LNCaP clone FGC (cell line): ENCODE data around the gene SMIM3.

Source experiments
- DNase-seq: peaks from one replicate; pipeline ENCODE4 v3.0.0-alpha.2; 2011; ENCODE audit warnings: low read depth
- H3K4me3 ChIP-seq: 2 replicates; pipeline ENCODE4 v1.5.1; 2011; ENCODE audit warnings: mild to moderate bottlenecking, low read depth, low read length, control low read depth
- TF ChIP-seq, protein P1 (sequence below): IDR thresholded peaks from 2 replicates; pipeline ENCODE4 v1.5.1; 2012; ENCODE audit warnings: mild to moderate bottlenecking; ENCODE audit not compliant: control insufficient read depth, insufficient read depth; ENCODE audit errors: extremely low read depth

The SMIM3 gene

DNA sequence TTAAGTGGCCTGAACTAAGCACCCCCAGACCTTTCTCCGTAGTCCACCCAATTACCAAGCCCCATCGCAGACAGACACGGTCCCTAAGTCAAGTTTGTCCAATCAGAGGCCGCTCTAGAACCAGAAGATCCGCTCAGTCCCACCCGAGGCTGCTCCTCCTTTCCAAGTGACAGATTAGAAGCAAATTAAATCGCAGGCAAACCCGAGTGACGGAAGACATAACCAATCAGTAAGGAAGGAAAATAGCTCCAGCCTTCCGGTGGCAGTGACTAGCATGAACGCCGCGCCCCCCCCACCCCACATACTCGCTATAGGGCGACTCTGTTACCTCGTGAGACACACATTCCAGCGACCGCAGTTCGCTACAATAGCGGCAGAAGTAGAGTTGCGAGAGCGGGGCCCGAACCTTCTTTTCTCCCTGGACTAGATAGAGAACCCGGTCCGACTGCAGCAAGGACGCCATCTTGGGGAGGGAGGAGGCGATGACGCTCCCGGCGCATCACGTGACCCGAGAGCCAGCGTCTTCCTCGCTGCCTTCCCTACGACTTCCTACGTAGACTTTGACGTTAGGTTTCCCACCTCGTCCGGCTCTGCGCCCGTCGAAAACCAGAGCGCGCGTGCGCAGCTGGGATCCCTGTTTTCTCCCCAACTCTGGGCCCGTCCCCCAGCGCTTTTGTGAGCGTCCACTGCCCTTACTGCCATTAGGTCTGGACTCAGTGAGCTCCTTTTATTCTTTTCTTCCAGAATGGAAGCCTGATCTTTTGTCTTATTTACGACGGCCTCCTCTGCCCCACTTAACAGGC lies 19.8 kb upstream of the SMIM3 start, which contains the start of gene DCTN4:
DCTN4 (minus strand) TSS at position 487 of the 803 bp plus-strand sequence; CDS start at position 463, 24 bp downstream.
- H3K4me3 ChIP-seq: peak within 1 kb of the TSS; percentile 74
- TF ChIP-seq, protein P1, sequence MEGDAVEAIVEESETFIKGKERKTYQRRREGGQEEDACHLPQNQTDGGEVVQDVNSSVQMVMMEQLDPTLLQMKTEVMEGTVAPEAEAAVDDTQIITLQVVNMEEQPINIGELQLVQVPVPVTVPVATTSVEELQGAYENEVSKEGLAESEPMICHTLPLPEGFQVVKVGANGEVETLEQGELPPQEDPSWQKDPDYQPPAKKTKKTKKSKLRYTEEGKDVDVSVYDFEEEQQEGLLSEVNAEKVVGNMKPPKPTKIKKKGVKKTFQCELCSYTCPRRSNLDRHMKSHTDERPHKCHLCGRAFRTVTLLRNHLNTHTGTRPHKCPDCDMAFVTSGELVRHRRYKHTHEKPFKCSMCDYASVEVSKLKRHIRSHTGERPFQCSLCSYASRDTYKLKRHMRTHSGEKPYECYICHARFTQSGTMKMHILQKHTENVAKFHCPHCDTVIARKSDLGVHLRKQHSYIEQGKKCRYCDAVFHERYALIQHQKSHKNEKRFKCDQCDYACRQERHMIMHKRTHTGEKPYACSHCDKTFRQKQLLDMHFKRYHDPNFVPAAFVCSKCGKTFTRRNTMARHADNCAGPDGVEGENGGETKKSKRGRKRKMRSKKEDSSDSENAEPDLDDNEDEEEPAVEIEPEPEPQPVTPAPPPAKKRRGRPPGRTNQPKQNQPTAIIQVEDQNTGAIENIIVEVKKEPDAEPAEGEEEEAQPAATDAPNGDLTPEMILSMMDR: no peak
- peak; percentile 98 for DNase-seq

DNA sequence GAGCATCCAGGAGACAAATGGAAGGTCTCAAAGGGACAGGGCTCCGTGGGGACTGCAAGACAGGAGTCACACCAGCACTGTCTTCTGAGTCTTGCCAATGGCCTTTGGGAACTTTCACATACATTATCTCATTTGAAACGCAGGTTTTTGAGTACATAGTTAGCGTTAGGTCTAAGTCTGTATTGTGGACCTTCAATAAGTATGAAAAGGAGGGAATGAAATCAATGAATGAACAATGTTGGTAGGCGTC lies 19.3 kb upstream of the SMIM3 start:
- no peak for DNase-seq
- TF ChIP-seq, protein P1: no peak
- H3K4me3 ChIP-seq: peak overlapping the region; percentile 74

DNA sequence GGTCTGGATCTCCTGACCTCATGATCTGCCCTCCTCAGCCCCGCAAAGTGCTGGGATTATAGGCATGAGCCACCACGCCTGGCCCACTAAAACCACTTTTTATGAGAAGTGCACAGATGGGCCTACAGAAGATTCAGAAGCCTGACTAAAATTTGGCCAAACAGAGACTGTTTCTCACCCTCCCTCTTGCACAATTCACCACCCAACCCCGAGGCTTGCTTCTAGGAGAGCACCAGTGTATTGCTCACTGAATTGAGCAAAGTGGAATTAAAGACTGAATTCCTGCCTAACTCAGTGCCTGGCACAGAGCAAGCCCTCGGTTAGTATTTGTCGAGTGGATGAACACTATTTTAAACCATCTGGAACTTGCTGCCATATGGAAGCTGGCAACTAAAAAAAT lies 16.3 kb upstream of the SMIM3 start:
- DNase-seq: no peak

DNA sequence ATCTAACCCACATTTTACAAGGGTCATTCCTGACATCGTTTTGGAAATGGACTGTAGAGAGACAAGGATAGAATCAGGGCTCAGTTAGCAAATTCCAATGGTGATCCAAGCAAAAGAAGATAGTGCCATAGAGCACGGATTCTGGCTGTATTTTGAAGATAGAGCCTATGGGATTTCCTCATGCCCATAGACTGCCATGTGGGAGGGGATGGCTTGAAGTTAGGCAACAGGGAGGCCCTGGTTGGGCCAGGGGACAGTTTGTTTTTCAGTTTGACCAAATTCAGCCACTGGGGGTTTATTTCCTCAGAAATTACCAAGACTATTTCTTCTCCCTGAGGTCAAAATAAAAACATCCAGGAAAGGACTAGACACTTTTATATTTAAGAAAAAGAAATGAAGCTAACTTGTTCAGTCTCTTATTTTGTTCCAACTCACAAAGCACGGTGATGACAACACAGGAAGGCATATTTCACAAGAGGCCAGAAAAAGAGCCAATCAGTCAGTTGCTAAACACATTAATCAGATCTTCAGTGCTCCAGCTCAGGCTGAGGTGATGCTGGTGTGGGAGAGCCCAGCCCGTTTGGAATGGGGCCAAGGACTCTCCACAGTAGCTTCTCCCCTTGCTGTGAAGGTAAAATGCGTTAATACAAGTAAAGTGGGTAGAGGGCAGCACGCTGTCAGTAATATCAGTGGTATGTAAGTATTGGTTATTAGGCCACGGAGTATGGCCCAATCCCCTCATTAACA lies 15.4 kb upstream of the SMIM3 start:
- DNase-seq: no peak
- TF ChIP-seq, protein P1: no peak

More for the DNA sequence above, 16.3 kb upstream of the SMIM3 start:
- TF ChIP-seq, protein P1: no peak
- no peak overlapping the region for H3K4me3 ChIP-seq

DNA sequence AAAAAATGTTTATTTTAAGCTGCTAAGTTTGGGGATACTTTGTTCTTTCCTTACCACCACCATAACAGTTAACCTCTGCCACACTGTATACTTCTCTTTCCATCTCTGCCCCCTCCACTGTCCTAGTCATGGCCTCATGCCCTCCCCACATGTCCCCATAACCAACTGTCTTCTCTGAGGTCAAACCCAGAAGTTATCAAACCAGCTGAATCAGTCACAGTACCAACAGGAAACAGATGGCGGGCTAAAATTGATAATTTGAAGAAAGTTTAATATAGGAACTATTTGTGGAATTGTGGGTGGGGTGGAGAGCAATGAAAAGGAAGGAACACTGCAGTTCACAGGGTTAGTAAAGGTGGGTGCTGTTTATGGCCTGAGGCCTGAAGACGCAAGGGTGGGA lies 14.0 kb upstream of the SMIM3 start:
- TF ChIP-seq, protein P1: no peak
- no peak for DNase-seq
- H3K4me3 ChIP-seq: no peak overlapping the region

More for the DNA sequence above, 15.4 kb upstream of the SMIM3 start:
- H3K4me3 ChIP-seq: no peak overlapping the region

DNA sequence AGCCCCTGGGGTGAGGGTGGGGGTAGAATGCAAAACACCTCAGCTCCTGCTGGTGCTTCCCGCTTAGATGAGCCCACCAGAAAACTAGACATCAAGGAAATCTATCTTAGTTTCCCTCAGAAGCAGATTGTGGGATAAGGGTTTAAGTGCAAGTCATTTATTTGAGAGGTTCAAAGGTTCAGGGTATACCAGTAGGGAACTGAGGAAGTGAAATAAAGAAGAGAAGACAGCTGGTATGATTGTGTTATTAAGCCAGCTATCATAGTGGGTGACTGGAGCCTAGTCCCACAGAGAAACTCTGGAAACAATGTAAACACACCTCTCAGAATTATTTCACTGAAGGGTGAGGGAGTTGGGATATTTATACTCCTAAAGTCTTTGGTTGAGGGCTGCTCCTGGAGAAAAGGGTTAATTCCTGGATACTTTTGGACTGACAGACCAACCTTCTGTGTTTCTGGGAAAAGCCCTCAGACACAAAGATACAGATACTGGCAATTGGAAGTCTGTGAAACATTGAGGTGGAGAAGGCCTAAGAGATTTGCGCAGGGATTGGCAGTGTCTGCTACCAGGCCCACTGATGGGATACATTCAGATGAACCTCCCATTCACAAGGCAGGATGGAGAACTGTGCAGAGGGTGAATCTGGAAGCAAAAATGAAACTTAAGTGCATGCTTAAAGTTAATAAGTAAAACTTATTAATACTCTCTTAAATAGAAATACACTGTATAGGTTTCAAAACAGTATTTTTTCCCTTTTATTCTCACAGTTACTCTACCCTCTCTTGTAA lies 13.4 kb upstream of the SMIM3 start:
- TF ChIP-seq, protein P1: no peak
- no peak for DNase-seq
- H3K4me3 ChIP-seq: no peak overlapping the region
